T1000 (cell line): ENCODE measurements around the gene IMPA2.
"Not testable (repeated sequence)": the region's sequence is repeated elsewhere in the genome, so short reads cannot be mapped to it uniquely, and the experiment has no call there.

Source experiments
- DNase-seq: peaks from one replicate; lab custom pipeline; 2025; ENCODE audit warnings: mixed read lengths; lab: John Stamatoyannopoulos, UW

Gene IMPA2

GRCh38 chr18:11981192-11981542 lies at the start of gene IMPA2:
TSS of gene IMPA2 (plus strand) at chr18:11981507. CDS start at chr18:11981670, 163 bp downstream.
- no peak for DNase-seq

GRCh38 chr18:11932393-11932792 lies 48.9 kb upstream of the IMPA2 start:
- no peak for DNase-seq

GRCh38 chr18:11937874-11938478 lies 43.3 kb upstream of the IMPA2 start:
- DNase-seq, result peak; percentile 8

GRCh38 chr18:11940956-11941355 lies 40.4 kb upstream of the IMPA2 start:
- DNase-seq, result no peak

- no peak for DNase-seq
Observed at GRCh38 chr18:11943551-11943950, 37.8 kb upstream of the IMPA2 start.

- DNase-seq, result no peak
Observed at GRCh38 chr18:11944252-11944651, 37.1 kb upstream of the IMPA2 start.

DNA sequence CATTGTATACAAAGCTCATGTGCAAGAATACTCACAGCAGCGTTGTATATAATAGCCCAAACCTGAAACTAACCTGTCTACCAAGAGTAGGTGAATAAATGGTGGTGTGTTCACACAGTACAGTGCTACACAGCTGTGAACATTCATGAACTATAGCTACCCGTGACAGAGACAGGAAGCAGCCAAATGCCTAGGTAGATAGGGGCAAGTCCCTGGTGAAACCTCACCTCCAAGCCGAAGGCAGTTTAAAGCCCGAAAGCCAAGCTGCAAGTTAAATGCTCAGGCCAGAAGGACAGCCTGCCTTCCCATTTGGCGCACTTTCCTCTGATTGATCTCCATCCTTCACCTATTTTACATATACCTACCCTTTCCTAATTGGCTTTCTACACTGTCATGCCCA lies 36.5 kb upstream of the IMPA2 start:
- DNase-seq, result no peak

GRCh38 chr18:11945834-11946659 lies 35.3 kb upstream of the IMPA2 start:
- not testable (repeated sequence) for DNase-seq

- no peak for DNase-seq
Observed at GRCh38 chr18:11946756-11947155, 34.6 kb upstream of the IMPA2 start.

DNA sequence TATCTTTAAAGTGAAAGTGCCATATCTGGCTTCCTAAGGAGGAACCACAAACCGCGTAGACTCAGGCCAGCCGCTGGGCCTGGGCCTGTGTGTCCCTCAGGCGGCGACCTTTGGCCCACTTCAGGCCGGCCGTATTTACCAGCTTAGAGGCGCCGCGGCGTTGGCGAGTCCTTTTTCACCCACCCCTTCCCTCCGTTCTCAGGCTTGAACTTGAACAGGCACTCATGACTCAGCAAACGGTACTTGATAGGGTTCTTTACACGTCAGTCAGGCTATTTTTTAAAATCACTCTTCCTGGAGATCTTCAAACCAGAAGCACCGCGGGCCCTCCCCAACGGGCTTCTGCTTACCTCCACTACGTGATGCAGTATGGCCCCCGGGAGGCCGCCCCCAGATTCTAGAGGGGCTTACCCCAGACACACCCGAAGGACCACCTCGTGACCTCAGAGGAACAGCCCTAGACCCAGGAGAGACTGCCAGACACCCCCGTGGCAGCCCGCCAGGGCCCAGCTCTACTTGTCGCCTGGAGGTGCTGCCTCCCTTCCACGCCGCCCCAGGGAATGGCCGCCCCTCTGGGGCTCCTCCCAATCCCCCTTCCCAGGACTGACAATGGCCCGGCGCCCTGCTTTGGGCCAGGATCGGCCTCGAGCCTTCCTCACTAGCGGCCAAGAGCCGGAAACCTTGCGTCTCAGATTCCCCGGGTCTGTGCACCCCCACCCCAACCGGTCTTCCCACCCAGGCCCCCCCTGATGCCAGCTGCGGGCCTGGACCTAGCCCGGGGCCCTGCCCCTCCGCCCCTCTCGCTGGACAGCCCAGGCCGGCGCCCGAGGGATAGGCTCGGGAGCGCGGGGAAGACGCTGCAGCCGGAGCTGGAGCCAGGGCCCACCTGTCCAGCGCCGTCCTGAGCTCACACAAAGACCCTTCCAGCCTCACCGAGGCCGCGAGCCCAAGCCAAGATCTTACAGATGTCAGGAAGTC lies 33.8 kb upstream of the IMPA2 start:
- peak; percentile 19 for DNase-seq

DNA sequence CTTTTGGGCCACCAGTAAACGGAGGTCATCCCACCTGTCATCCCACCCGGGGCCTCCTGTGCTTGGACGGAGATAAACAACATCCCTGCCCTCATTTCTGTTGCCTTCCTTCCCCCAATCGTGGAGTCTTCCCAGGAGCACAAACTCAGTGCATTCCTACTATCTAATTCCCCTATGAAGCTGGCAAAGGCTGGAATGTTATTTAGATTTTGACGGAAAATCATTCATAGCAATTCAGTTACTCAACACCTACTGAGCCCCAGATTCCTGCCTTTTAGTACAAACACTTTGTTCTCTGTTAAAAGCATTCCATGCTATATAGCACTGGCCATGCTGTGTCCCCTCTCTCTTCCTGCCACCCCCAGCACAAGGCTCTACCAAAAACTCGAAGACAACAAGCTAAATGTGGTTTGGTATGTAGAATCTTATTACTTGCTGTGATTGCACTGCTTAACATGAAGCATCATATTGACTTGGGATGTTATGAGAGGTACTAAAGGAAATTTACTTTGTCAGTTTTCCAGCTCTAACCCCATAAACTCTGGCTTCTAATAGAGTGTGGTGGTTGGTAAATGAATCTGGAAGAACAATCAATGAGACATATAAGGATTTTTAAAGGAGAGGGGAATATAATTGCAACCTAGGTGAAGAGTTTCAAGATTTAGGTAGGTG lies 32.3 kb upstream of the IMPA2 start:
- no peak for DNase-seq

DNA sequence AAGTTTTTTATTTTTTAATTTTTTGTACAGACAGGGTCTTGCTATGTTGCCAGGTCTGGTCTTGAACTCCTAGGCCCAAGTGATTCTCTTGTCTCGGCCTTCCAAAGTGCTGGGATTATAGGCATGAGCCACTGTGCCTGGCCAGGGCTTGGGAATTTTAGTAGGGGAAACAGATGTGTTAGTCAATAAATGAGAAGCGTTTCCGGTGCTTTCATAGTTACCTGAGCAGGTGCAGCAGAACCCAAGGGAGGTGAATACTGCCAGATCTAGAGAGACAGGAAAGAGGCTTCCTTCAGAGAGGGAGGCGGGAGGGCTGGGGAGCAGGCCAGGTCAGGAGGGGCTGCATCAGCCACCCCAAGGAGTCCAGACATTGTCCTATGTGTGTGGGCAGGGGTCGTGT lies 30.5 kb upstream of the IMPA2 start:
- DNase-seq, result no peak

GRCh38 chr18:11951390-11951851 lies 29.9 kb upstream of the IMPA2 start:
- DNase-seq, result no peak

DNA sequence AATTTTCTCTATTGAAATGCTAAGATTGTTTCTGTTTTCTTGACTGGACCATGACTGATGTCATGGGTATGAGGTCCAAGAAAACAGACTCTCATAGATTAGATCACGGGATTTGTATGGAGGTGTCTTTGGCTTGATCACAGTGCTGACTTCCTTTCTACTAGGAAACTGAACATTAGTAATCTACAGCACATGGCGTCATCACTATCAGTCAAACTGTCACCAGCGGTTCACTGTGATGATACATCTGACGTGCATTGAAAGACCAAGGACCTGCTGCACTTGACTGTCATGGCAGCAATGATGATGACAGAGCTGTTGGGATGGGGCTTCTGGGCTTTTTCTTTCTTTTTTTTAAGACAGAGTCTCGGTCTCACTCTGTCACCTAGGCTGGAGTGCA lies 28.2 kb upstream of the IMPA2 start:
- DNase-seq, result no peak

- DNase-seq, result peak; percentile 63
Observed at GRCh38 chr18:11955239-11956029, 25.9 kb upstream of the IMPA2 start.

GRCh38 chr18:11956371-11957308 lies 24.7 kb upstream of the IMPA2 start:
- no peak for DNase-seq

GRCh38 chr18:11957636-11958035 lies 23.7 kb upstream of the IMPA2 start:
- DNase-seq, result no peak

DNA sequence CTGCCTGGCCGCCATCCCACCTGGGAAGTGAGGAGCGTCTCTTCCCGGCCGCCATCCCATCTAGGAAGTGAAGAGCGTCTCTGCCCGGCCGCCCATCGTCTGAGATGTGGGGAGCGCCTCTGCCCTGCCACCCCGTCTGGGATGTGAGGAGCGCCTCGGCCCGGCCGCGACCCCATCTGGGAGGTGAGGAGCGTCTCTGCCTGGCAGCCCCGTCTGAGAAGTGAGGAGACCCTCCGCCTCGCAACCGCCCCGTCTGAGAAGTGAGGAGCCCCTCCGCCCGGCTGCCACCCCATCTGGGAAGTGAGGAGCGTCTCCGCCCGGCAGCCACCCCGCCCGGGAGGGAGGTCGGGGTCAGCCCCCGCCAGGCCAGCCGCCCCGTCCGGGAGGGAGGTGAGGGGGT lies 21.7 kb upstream of the IMPA2 start:
- not testable (repeated sequence) for DNase-seq

DNA sequence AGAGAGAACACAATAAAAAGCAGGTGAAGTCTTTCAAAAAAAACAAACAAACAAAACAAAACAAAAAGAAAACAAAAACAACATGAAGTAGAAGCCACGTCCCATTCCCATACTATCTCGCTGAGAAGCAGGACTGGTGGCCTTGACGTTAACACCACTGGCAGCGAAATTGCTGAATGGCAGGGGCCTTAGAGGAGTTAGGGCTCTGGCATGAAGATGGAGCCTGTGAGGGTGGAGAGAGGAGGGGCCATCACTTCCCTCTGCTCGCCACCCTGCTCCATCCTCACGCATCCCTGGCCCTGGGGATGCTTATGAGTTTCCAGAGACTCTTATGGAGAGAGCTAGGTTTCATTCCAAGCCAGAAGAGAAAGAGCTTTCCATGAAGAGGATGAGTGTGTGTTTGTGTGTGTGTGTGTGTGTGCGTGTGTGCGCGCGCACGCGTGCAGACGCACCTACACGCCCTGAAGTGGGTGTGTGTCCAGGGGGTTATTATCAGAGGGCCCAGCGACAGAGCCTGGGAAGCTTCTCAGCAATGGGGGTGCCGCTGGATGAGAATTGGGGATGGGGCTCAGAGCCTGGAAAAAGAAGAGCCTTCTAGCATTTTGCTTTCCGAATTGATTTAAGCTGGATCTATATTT lies 20.4 kb upstream of the IMPA2 start:
- no peak for DNase-seq
